GM18508 (cell line): ENCODE data around the gene CD34.
"Not testable (repeated sequence)": the region's sequence is repeated elsewhere in the genome, so short reads cannot be mapped to it uniquely, and the experiment has no call there.

Experiments
- ATAC-seq: cut with Tn5 transposase; IDR thresholded peaks from one replicate; pipeline ENCODE4 v1.9.1; 2021; ENCODE audit warnings: moderate number of reproducible peaks; ENCODE audit not compliant: insufficient read depth, unreplicated experiment

The CD34 gene

GRCh38 chr1:207933205-207933800, 22.4 kb upstream of the CD34 start:
- no peak for ATAC-seq

- ATAC-seq = no peak
Measured at GRCh38 chr1:207926984-207927383, 16.1 kb upstream of the CD34 start.

- ATAC-seq = not testable (repeated sequence)
Measured at GRCh38 chr1:207925969-207926368, 15.0 kb upstream of the CD34 start.

GRCh38 chr1:207925210-207925609, 14.3 kb upstream of the CD34 start:
- ATAC-seq = no peak

- no peak for ATAC-seq
Measured at GRCh38 chr1:207923561-207923960, 12.6 kb upstream of the CD34 start.

- no peak for ATAC-seq
Measured at GRCh38 chr1:207923121-207923520, 12.2 kb upstream of the CD34 start.

- no peak for ATAC-seq
Measured at GRCh38 chr1:207922554-207922953, 11.6 kb upstream of the CD34 start.

- ATAC-seq = no peak
Measured at GRCh38 chr1:207921321-207921720, 10.4 kb upstream of the CD34 start.

GRCh38 chr1:207920444-207921021, 9.6 kb upstream of the CD34 start:
- no peak for ATAC-seq

GRCh38 chr1:207919523-207920170, 8.7 kb upstream of the CD34 start:
- no peak for ATAC-seq

GRCh38 chr1:207918581-207918980, 7.7 kb upstream of the CD34 start:
- ATAC-seq = no peak

GRCh38 chr1:207918011-207918410, 7.1 kb upstream of the CD34 start:
- no peak for ATAC-seq

- no peak for ATAC-seq
Measured at GRCh38 chr1:207917080-207917479, 6.2 kb upstream of the CD34 start.

- no peak for ATAC-seq
Measured at GRCh38 chr1:207913951-207914350, 3.0 kb upstream of the CD34 start.

GRCh38 chr1:207911856-207912760, 1.2 kb upstream of the CD34 start:
- ATAC-seq = no peak

GRCh38 chr1:207909687-207910086, 1.2 kb downstream of the CD34 start:
- no peak for ATAC-seq

- no peak for ATAC-seq
Measured at GRCh38 chr1:207908107-207908734, 2.7 kb downstream of the CD34 start.

- no peak for ATAC-seq
Measured at GRCh38 chr1:207904391-207904790, 6.5 kb downstream of the CD34 start.

GRCh38 chr1:207903767-207904166, 7.2 kb downstream of the CD34 start:
- ATAC-seq = no peak

- no peak for ATAC-seq
Measured at GRCh38 chr1:207903053-207903452, 7.9 kb downstream of the CD34 start.
